Natural killer cell (primary cell): ENCODE data around the gene GRIK1. TPM values are rescaled to one million over a fixed set of nuclear protein-coding genes. Genes with fewer than 3 reads are reported as not detected.

Source experiments
- ATAC-seq, 3 donors: fragments of 150-1000 bp in 2 of 3; fragments of 200-7000 bp in 1 of 3; cut with Tn5 transposase; 1 replicate in 1 of 3; 2 replicates in 2 of 3; pipeline ENCODE4 v1.10.0; 2021; ENCODE audit warnings: mild to moderate bottlenecking in 2 of 3, moderate library complexity in 2 of 3
- DNase-seq, 2 donors: peaks; one replicate each; pipeline versions ENCODE4 v3.0.0 to v3.0.0-alpha.2; 2013 to 2021; ENCODE audit warnings: mixed read lengths in 1 of 2
- H3K27ac ChIP-seq: one replicate; pipeline ENCODE4 v1.5.1; 2013; ENCODE audit warnings: mild to moderate bottlenecking, low read length
- H3K27me3 ChIP-seq: one replicate; pipeline ENCODE4 v1.6.1; 2013; ENCODE audit warnings: low read length; ENCODE audit not compliant: control insufficient read depth, insufficient read depth
- H3K36me3 ChIP-seq: one replicate; pipeline ENCODE4 v1.6.1; 2013; ENCODE audit warnings: low read length; ENCODE audit not compliant: control insufficient read depth, insufficient read depth
- H3K4me1 ChIP-seq: one replicate; pipeline ENCODE4 v1.6.1; 2013; ENCODE audit warnings: low read length; ENCODE audit not compliant: control insufficient read depth, insufficient read depth
- H3K4me3 ChIP-seq: one replicate; pipeline ENCODE4 v1.5.1; 2013; ENCODE audit warnings: low read length
- H3K9me3 ChIP-seq: one replicate; pipeline ENCODE4 v1.6.1; 2013; ENCODE audit warnings: low read length; ENCODE audit not compliant: control insufficient read depth, insufficient read depth
- H3K27ac Mint-ChIP-seq, 2 donors: one replicate each; pipeline ENCODE4 v1.8.0; 2022; ENCODE audit warnings: mild to moderate bottlenecking in 2 of 2, mixed read lengths in 2 of 2, moderate library complexity in 1 of 2
- H3K27me3 Mint-ChIP-seq, 2 donors: one replicate each; pipeline ENCODE4 v1.8.0; 2022; ENCODE audit warnings: low read depth in 2 of 2, mixed read lengths in 2 of 2
- H3K36me3 Mint-ChIP-seq: one replicate; pipeline ENCODE4 v1.8.0; 2022; ENCODE audit warnings: mixed read lengths
- H3K4me1 Mint-ChIP-seq, 2 donors: one replicate each; pipeline ENCODE4 v1.8.0; 2022; ENCODE audit warnings: mixed read lengths in 2 of 2
- H3K4me3 Mint-ChIP-seq: one replicate; pipeline ENCODE4 v1.8.0; 2022; ENCODE audit warnings: mild to moderate bottlenecking, moderate library complexity, mixed read lengths
- H3K9me3 Mint-ChIP-seq, 2 donors: one replicate each; pipeline ENCODE4 v1.8.0; 2022; ENCODE audit warnings: mixed read lengths in 2 of 2
- CTCF ChIP-seq: fragments of 200-600 bp; IDR thresholded peaks from one replicate; pipeline ENCODE4 v1.8.0; 2022; ENCODE audit warnings: antibody characterized with exemption
- WGBS: methylation state at CpG from one replicate; pipeline ENCODE4 v1.1.7; 2013; ENCODE audit warnings: missing lambda C conversion rate; ENCODE audit not compliant: insufficient coverage; 5-methylcytosine and 5-hydroxymethylcytosine counted together
- intact Hi-C: fragments of 100-400 bp; cut with micrococcal nuclease; formaldehyde crosslinking; loops from one replicate; pipeline ENCODE4 v1.14.2; 2022
- total RNA-seq, 4 donors: library from RNA; stranded (reverse); fragments of 120-200 nt in 1 of 4; gene quantifications; one replicate each; pipeline versions ENCODE4 v1.2.3 to v1.2.4, GENCODE V29; 2013 to 2022

GRIK1 gene
- total RNA-seq, 3 donors from 2014 or later (not counting 1 experiment from before 2014, with no cell fraction given): not detected

DNA sequence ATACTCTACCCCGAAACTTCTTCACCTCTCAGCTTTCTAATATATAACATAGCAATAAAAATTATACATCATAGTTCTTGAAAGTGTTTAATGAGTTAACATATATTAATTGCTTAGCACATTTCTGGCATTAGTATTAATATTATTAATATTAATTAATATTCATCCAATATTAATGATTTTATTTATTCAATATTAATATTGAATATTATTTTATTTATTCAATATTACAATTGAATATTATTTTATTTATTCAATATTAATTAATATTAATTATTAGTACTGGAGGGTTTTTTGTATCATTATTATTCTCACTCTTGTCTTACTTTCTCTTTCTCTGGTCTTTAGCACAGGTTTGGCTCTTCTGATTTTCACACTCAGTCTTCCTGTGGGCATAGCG, 105.2 kb downstream of the GRIK1 start:
- DNase-seq (no peak), ATAC-seq (no peak)
- Histone ChIP-seq H3K4me1 (no peaks in the 10 kb centered on the region), H3K4me3 (no peak overlapping the region), H3K27me3 (no peaks in the 10 kb centered on the region), H3K27ac (no peak overlapping the region), H3K9me3 (peaks cover 5% of the 10 kb centered on the region), H3K36me3 (no peaks in the 10 kb centered on the region)
- Mint-ChIP-seq H3K4me1 (no peaks in the 10 kb centered on the region), H3K27ac (no peak overlapping the region), H3K36me3 (no peaks in the 10 kb centered on the region), H3K9me3 (peaks cover 10 to 11% of the 10 kb centered on the region in 2 donors), H3K27me3 (no peaks in the 10 kb centered on the region), H3K4me3 (no peak overlapping the region)
- 84% methylated on average over 1 of the region's 2 CpGs for WGBS
- TF ChIP-seq CTCF: no peak
- intact Hi-C loops: no loop called here

GRCh38 chr21:29832217-29832616, 107.6 kb downstream of the GRIK1 start:
- H3K27ac Mint-ChIP-seq: no peak overlapping the region
- H3K4me3 ChIP-seq: no peak overlapping the region
- DNase-seq (no peak), ATAC-seq (no peak)
- no peaks in the 10 kb centered on the region for H3K4me1 Mint-ChIP-seq
- peaks cover 5% of the 10 kb centered on the region for H3K9me3 ChIP-seq
- H3K9me3 Mint-ChIP-seq: peaks cover 12% of the 10 kb centered on the region in 2 donors
- H3K36me3 Mint-ChIP-seq: no peaks in the 10 kb centered on the region
- H3K27ac ChIP-seq: no peak overlapping the region
- H3K36me3 ChIP-seq: no peaks in the 10 kb centered on the region
- no peak overlapping the region for H3K4me3 Mint-ChIP-seq
- no peaks in the 10 kb centered on the region for H3K27me3 ChIP-seq
- no peaks in the 10 kb centered on the region for H3K27me3 Mint-ChIP-seq
- H3K4me1 ChIP-seq: no peaks in the 10 kb centered on the region
- 95% methylated on average over 2 of the region's 2 CpGs for WGBS
- intact Hi-C loops: no loop called here
- no peak for TF ChIP-seq CTCF

GRCh38 chr21:29829564-29830275, 110.1 kb downstream of the GRIK1 start:
- Histone ChIP-seq H3K36me3 (no peaks in the 10 kb centered on the region), H3K27ac (no peak overlapping the region), H3K27me3 (no peaks in the 10 kb centered on the region), H3K9me3 (peaks cover 5% of the 10 kb centered on the region), H3K4me3 (no peak overlapping the region), H3K4me1 (no peaks in the 10 kb centered on the region)
- Mint-ChIP-seq H3K4me3 (no peak overlapping the region), H3K27ac (no peak overlapping the region), H3K9me3 (peaks cover 9 to 11% of the 10 kb centered on the region in 2 donors), H3K36me3 (no peaks in the 10 kb centered on the region), H3K27me3 (no peaks in the 10 kb centered on the region), H3K4me1 (no peaks in the 10 kb centered on the region)
- TF ChIP-seq CTCF: no peak
- WGBS: 86% methylated on average over 2 of the region's 2 CpGs
- ATAC-seq (no peak), DNase-seq (no peak)
- intact Hi-C loops: no loop called here

GRCh38 chr21:29827647-29828046, 112.1 kb downstream of the GRIK1 start:
- Mint-ChIP-seq H3K4me1 (no peaks in the 10 kb centered on the region), H3K27ac (no peak overlapping the region), H3K36me3 (no peaks in the 10 kb centered on the region), H3K9me3 (peaks cover 9 to 16% of the 10 kb centered on the region in 2 donors), H3K27me3 (no peaks in the 10 kb centered on the region), H3K4me3 (no peak overlapping the region)
- H3K4me1 ChIP-seq: no peaks in the 10 kb centered on the region
- DNase-seq (no peak), ATAC-seq (no peak)
- intact Hi-C loops: no loop called here
- no peak overlapping the region for H3K4me3 ChIP-seq
- H3K9me3 ChIP-seq: peaks cover 5% of the 10 kb centered on the region
- H3K27ac ChIP-seq: no peak overlapping the region
- 80% methylated on average over 1 of the region's 2 CpGs for WGBS
- TF ChIP-seq CTCF: no peak
- H3K27me3 ChIP-seq: no peaks in the 10 kb centered on the region
- no peaks in the 10 kb centered on the region for H3K36me3 ChIP-seq
